CD14-positive monocyte (primary cell): ENCODE measurements around the gene CPNE4. TPM values are rescaled to one million over a fixed set of nuclear protein-coding genes. Genes with fewer than 3 reads are reported as not detected.

Source experiments
- DNase-seq, 3 donors: peaks; one replicate each; pipeline ENCODE4 v3.0.0-alpha.2; 2011 to 2022
- H2AFZ ChIP-seq: 2 replicates; pipeline ENCODE4 v1.6.0; 2012; ENCODE audit warnings: mild to moderate bottlenecking, low read depth, low read length, inconsistent platforms; ENCODE audit not compliant: insufficient read depth, poor library complexity, severe bottlenecking
- H3K27ac ChIP-seq, 2 donors: 1 replicate in 1 of 2; 2 replicates in 1 of 2; pipeline ENCODE4 v1.5.1; 2012 to 2013; ENCODE audit warnings: low read length in 2 of 2, control low read depth in 1 of 2, inconsistent platforms in 1 of 2, low read depth in 1 of 2, mild to moderate bottlenecking in 1 of 2
- H3K27me3 ChIP-seq, 2 donors: one replicate each; pipeline versions ENCODE4 v1.6.0 to v1.6.1; 2011 to 2013; ENCODE audit warnings: low read length in 2 of 2; ENCODE audit not compliant: control insufficient read depth in 2 of 2, insufficient read depth in 2 of 2
- H3K36me3 ChIP-seq, 2 donors: replicated peaks in 1 of 2; 1 replicate in 1 of 2; 2 replicates in 1 of 2; pipeline versions ENCODE4 v1.5.1 to v1.6.1; 2012 to 2013; ENCODE audit warnings: low read length in 2 of 2, control low read depth in 1 of 2, inconsistent platforms in 1 of 2, mild to moderate bottlenecking in 1 of 2; ENCODE audit not compliant: insufficient read depth in 2 of 2, control insufficient read depth in 1 of 2
- H3K4me1 ChIP-seq, 2 donors: 1 replicate in 1 of 2; 2 replicates in 1 of 2; pipeline versions ENCODE4 v1.5.1 to v1.6.1; 2012 to 2013; ENCODE audit warnings: low read length in 2 of 2, control low read depth in 1 of 2, inconsistent platforms in 1 of 2, mild to moderate bottlenecking in 1 of 2, moderate library complexity in 1 of 2; ENCODE audit not compliant: insufficient read depth in 2 of 2, control insufficient read depth in 1 of 2
- H3K4me2 ChIP-seq: replicated peaks from 2 replicates; pipeline ENCODE3; 2012; ENCODE audit warnings: low read length, moderate library complexity, mild to moderate bottlenecking; ENCODE audit not compliant: poor library complexity, severe bottlenecking; ENCODE audit errors: extremely low read depth
- H3K4me3 ChIP-seq, 3 experiments: fragments of 200-600 bp in 1 of 3; sonication (generic) in 1 of 3; replicated peaks in 1 of 3; 1 replicate in 2 of 3; 2 replicates in 1 of 3; pipeline ENCODE4 v1.5.1; 2011 to 2013; ENCODE audit warnings: low read length in 3 of 3, mild to moderate bottlenecking in 3 of 3, control low read depth in 2 of 3, low read depth in 2 of 3, inconsistent platforms in 1 of 3, moderate library complexity in 1 of 3
- H3K79me2 ChIP-seq: 2 replicates; pipeline ENCODE4 v1.6.0; 2012; ENCODE audit warnings: mild to moderate bottlenecking, control low read depth, inconsistent platforms, low read length, moderate library complexity; ENCODE audit not compliant: insufficient read depth
- H3K9ac ChIP-seq: 2 replicates; pipeline ENCODE4 v1.6.0; 2017; ENCODE audit warnings: low read length, mild to moderate bottlenecking; ENCODE audit not compliant: insufficient read depth, poor library complexity, severe bottlenecking
- H3K9me3 ChIP-seq, 2 donors: replicated peaks in 1 of 2; 1 replicate in 1 of 2; 2 replicates in 1 of 2; pipeline versions ENCODE4 v1.5.1 to v1.6.1; 2012 to 2013; ENCODE audit warnings: low read length in 2 of 2, control low read depth in 1 of 2; ENCODE audit not compliant: control insufficient read depth in 1 of 2, insufficient read depth in 1 of 2
- H4K20me1 ChIP-seq: 2 replicates; pipeline ENCODE4 v1.6.0; 2012; ENCODE audit warnings: mild to moderate bottlenecking, low read length, control low read depth, moderate library complexity; ENCODE audit not compliant: insufficient read depth
- H3K27ac Mint-ChIP-seq, 7 donors: one replicate each; pipeline ENCODE4 v1.8.0; 2020; ENCODE audit warnings: mild to moderate bottlenecking in 7 of 7, mixed read lengths in 7 of 7, moderate library complexity in 6 of 7, inconsistent platforms in 2 of 7
- H3K27me3 Mint-ChIP-seq, 3 donors: one replicate each; pipeline ENCODE4 v1.8.0; 2021 to 2022; ENCODE audit warnings: low read depth in 3 of 3, mild to moderate bottlenecking in 3 of 3, mixed read lengths in 3 of 3, moderate library complexity in 3 of 3, inconsistent platforms in 1 of 3
- H3K36me3 Mint-ChIP-seq, 2 donors: one replicate each; pipeline ENCODE4 v1.8.0; 2020; ENCODE audit warnings: mixed read lengths in 2 of 2, inconsistent platforms in 1 of 2, mild to moderate bottlenecking in 1 of 2
- H3K4me1 Mint-ChIP-seq: one replicate; pipeline ENCODE4 v1.8.0; 2020; ENCODE audit warnings: mild to moderate bottlenecking, mixed read lengths
- H3K4me3 Mint-ChIP-seq, 2 donors: one replicate each; pipeline ENCODE4 v1.8.0; 2020; ENCODE audit warnings: mild to moderate bottlenecking in 2 of 2, mixed read lengths in 2 of 2, moderate library complexity in 1 of 2
- H3K9me3 Mint-ChIP-seq, 7 donors: one replicate each; pipeline ENCODE4 v1.8.0; 2020 to 2022; ENCODE audit warnings: mixed read lengths in 7 of 7, mild to moderate bottlenecking in 6 of 7, moderate library complexity in 6 of 7, inconsistent platforms in 2 of 7
- WGBS: methylation state at CpG from one replicate; pipeline ENCODE4 v1.1.5; 2013; ENCODE audit warnings: missing lambda C conversion rate; ENCODE audit not compliant: insufficient coverage; 5-methylcytosine and 5-hydroxymethylcytosine counted together
- intact Hi-C, 2 donors: fragments of 100-400 bp; cut with micrococcal nuclease; formaldehyde crosslinking; loops; one replicate each; pipeline versions ENCODE4 v1.15.0 to v1.15.1; 2023
- polyA plus RNA-seq, 3 donors: library from polyadenylated mRNA; depleted of rRNA in 1 of 3; unstranded in 2 of 3; stranded (reverse) in 1 of 3; fragments of 300-500 nt in 2 of 3; fragments of >200 nt in 1 of 3; fragmentation: Illumina TruSeq in 2 of 3; gene quantifications; 1 replicate in 2 of 3; 2 replicates in 1 of 3; pipeline ENCODE4 v1.2.3, GENCODE V29; 2012 to 2021
- TF ChIP-seq, protein P1 (sequence below): fragments of 200-600 bp; IDR thresholded peaks from one replicate; pipeline ENCODE4 v1.8.0; 2022; ENCODE audit warnings: antibody characterized with exemption, mild to moderate bottlenecking

CPNE4 gene
- polyA plus RNA-seq, 3 donors = not detected

GRCh38 chr3:131917006-131917405 lies 117.8 kb downstream of the CPNE4 start:
- Mint-ChIP-seq H3K27me3 (peaks cover 1 to 10% (median 1%) of the 10 kb centered on the region in 3 donors), H3K4me1 (no peaks in the 10 kb centered on the region), H3K4me3 (no peak overlapping the region), H3K36me3 (no peaks in the 10 kb centered on the region), H3K27ac (no peak overlapping the region), H3K9me3 (peaks cover 0 to 7% (median 0%) of the 10 kb centered on the region in 7 donors)
- Histone ChIP-seq H4K20me1 (no peaks in the 10 kb centered on the region), H3K4me2 (no peak overlapping the region), H3K4me3 (no peak overlapping the region), H3K9me3 (no peaks in the 10 kb centered on the region), H3K4me1 (no peaks in the 10 kb centered on the region), H3K27ac (no peak overlapping the region), H3K79me2 (no peaks in the 10 kb centered on the region), H3K27me3 (no peaks in the 10 kb centered on the region), H3K36me3 (no peaks in the 10 kb centered on the region), H3K9ac (no peak overlapping the region), H2AFZ (no peak overlapping the region)
- no peak for DNase-seq
- TF ChIP-seq, protein P1, sequence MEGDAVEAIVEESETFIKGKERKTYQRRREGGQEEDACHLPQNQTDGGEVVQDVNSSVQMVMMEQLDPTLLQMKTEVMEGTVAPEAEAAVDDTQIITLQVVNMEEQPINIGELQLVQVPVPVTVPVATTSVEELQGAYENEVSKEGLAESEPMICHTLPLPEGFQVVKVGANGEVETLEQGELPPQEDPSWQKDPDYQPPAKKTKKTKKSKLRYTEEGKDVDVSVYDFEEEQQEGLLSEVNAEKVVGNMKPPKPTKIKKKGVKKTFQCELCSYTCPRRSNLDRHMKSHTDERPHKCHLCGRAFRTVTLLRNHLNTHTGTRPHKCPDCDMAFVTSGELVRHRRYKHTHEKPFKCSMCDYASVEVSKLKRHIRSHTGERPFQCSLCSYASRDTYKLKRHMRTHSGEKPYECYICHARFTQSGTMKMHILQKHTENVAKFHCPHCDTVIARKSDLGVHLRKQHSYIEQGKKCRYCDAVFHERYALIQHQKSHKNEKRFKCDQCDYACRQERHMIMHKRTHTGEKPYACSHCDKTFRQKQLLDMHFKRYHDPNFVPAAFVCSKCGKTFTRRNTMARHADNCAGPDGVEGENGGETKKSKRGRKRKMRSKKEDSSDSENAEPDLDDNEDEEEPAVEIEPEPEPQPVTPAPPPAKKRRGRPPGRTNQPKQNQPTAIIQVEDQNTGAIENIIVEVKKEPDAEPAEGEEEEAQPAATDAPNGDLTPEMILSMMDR = no peak
- WGBS = 88% methylated on average over 2 of the region's 3 CpGs
- intact Hi-C loops = no loop called here

DNA sequence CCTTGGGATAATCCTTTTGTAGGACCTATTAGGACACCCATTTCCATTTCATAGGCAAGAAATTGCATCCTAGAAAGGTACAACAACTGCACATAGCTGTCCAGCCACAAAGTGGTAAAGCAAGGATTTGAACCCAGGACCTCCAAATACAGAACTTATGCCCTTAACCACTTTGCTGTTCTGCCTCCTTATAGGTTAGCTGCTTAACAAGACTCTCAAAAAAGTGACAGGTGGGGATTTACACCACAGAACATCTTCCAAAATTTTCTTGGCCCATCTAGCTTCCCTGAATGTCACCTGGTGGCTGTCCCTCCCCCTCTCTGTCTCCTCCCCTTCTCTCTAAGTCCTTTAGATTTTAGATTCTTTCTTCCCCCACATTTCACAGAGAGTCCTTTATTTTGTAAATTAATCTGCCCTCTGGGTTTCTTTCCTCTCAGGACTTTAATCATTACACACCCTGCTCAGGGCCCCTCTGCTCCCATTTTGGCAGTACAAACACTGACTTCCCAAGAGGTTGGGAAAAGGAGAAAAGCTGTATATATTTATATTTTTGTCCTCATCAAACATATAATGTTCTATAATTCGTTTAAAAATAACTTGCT lies 120.6 kb downstream of the CPNE4 start:
- Mint-ChIP-seq H3K4me3 (no peak overlapping the region), H3K27me3 (peaks cover 1 to 10% (median 1%) of the 10 kb centered on the region in 3 donors), H3K27ac (no peak overlapping the region), H3K36me3 (no peaks in the 10 kb centered on the region), H3K9me3 (peaks cover 0 to 7% (median 0%) of the 10 kb centered on the region in 7 donors), H3K4me1 (no peaks in the 10 kb centered on the region)
- H3K4me2 ChIP-seq = no peak overlapping the region
- no CpG with 5 or more reads among the region's 1 CpG for WGBS
- no peaks in the 10 kb centered on the region for H4K20me1 ChIP-seq
- no peak overlapping the region for H3K9ac ChIP-seq
- H2AFZ ChIP-seq = no peak overlapping the region
- H3K9me3 ChIP-seq = no peaks in the 10 kb centered on the region
- H3K4me3 ChIP-seq = no peak overlapping the region
- H3K79me2 ChIP-seq = no peaks in the 10 kb centered on the region
- H3K27ac ChIP-seq = no peak overlapping the region
- H3K36me3 ChIP-seq = no peaks in the 10 kb centered on the region
- DNase-seq = no peak
- TF ChIP-seq, protein P1 = no peak
- no peaks in the 10 kb centered on the region for H3K4me1 ChIP-seq
- intact Hi-C loops = no loop called here
- H3K27me3 ChIP-seq = peaks cover 0 to 1% of the 10 kb centered on the region in 2 donors
